PC-9 (cell line): ENCODE measurements around the gene CSNK1D. TPM values are rescaled to one million over a fixed set of nuclear protein-coding genes. Genes with fewer than 3 reads are reported as not detected.

Experiments used
- BruUV-seq: library from RNA; stranded (reverse); fragments of 400-500 nt; replicated peaks from 2 replicates; lab custom pipeline; 2021; lab: Mats Ljungman, UMichigan
- CTCF ChIA-PET: fragments of 300-600 bp; sonication (Branson Sonifier 250); formaldehyde crosslinking; loops from one replicate; lab custom pipeline; 2022; ENCODE audit warnings: antibody characterized with exemption; lab: Charles Lee
- POLR2A ChIA-PET: fragments of 300-600 bp; sonication (Branson Sonifier 250); formaldehyde crosslinking; loops from one replicate; lab custom pipeline; 2022; ENCODE audit warnings: antibody characterized with exemption; ENCODE audit not compliant: unreplicated experiment; lab: Charles Lee
- DNase-seq, 2 experiments: peaks; one replicate each; pipeline versions ENCODE4 v3.0.0 to v3.0.0-alpha.2; 2015 to 2022; ENCODE audit warnings: mixed read lengths in 1 of 2
- H2AFZ ChIP-seq: fragments of 200-600 bp; sonication (generic); 2 replicates; pipeline ENCODE4 v1.8.1; 2017; ENCODE audit warnings: antibody characterized with exemption
- H3F3A ChIP-seq: fragments of 200-600 bp; sonication (generic); 2 replicates; pipeline ENCODE4 v1.8.1; 2017; ENCODE audit warnings: antibody characterized with exemption, mild to moderate bottlenecking, low read depth; ENCODE audit not compliant: insufficient read depth
- H3K27ac ChIP-seq: fragments of 200-600 bp; sonication (generic); 2 replicates; pipeline ENCODE4 v1.6.1; 2016; ENCODE audit warnings: mixed run types
- H3K27me3 ChIP-seq: fragments of 200-600 bp; sonication (generic); 2 replicates; pipeline ENCODE4 v1.6.1; 2016; ENCODE audit warnings: low read depth, mixed run types; ENCODE audit not compliant: insufficient read depth
- H3K36me3 ChIP-seq: fragments of 200-600 bp; sonication (generic); 2 replicates; pipeline ENCODE4 v1.6.1; 2016; ENCODE audit warnings: low read depth, mixed run types
- H3K4me1 ChIP-seq: fragments of 200-600 bp; sonication (generic); replicated peaks from 2 replicates; pipeline ENCODE4 v1.6.1; 2016; ENCODE audit warnings: mixed run types; ENCODE audit not compliant: insufficient read depth
- H3K4me2 ChIP-seq: fragments of 200-600 bp; sonication (generic); 2 replicates; pipeline ENCODE4 v1.6.1; 2017; ENCODE audit warnings: mixed run types
- H3K4me3 ChIP-seq: fragments of 200-600 bp; sonication (generic); 2 replicates; pipeline ENCODE4 v1.6.1; 2016; ENCODE audit warnings: mixed run types
- H3K79me2 ChIP-seq: fragments of 200-600 bp; sonication (generic); 2 replicates; pipeline ENCODE4 v1.6.1; 2017; ENCODE audit warnings: low read depth, mixed run types
- H3K9me2 ChIP-seq: fragments of 200-600 bp; sonication (generic); 2 replicates; pipeline ENCODE4 v1.8.1; 2017; ENCODE audit warnings: mild to moderate bottlenecking; ENCODE audit not compliant: insufficient read depth
- H3K9me3 ChIP-seq: fragments of 200-600 bp; sonication (generic); 2 replicates; pipeline ENCODE4 v1.8.1; 2016; ENCODE audit warnings: low read depth; ENCODE audit not compliant: insufficient read depth
- H4K20me1 ChIP-seq: fragments of 200-600 bp; sonication (generic); 2 replicates; pipeline ENCODE4 v1.8.1; 2017; ENCODE audit not compliant: insufficient read depth
- CTCF ChIP-seq: fragments of 200-600 bp; sonication (generic); conservative IDR thresholded peaks from 2 replicates; pipeline ENCODE4 v1.6.1; 2017; ENCODE audit warnings: mixed run types, antibody characterized with exemption, mild to moderate bottlenecking, moderate library complexity
- EZH2 ChIP-seq: fragments of 200-600 bp; sonication (generic); IDR thresholded peaks from 2 replicates; pipeline ENCODE4 v1.8.0; 2017; ENCODE audit warnings: antibody characterized with exemption, low read depth
- intact Hi-C: fragments of 100-400 bp; cut with micrococcal nuclease; formaldehyde crosslinking; loops from one replicate; pipeline ENCODE4 v1.10.0; 2022; ENCODE audit not compliant: unreplicated experiment
- total RNA-seq: library from RNA; stranded (reverse); gene quantifications from 2 replicates; pipeline ENCODE4 v1.2.3, GENCODE V29; 2021

The CSNK1D gene
- total RNA-seq, 1 experiment from 2014 or later: 181 TPM

GRCh38 chr17:82319619-82320062 lies 46.1 kb upstream of the CSNK1D start:
- intact Hi-C loops: loop anchor here (2.0 kb wide), 1 partner anchor 75 kb away; no protein-coding TSS in a partner anchor
- BruUV-seq: no TSS peak
- Histone ChIP-seq H3K9me2 (no peaks in the 10 kb centered on the region), H3K4me3 (no peak overlapping the region), H3F3A (no peaks in the 10 kb centered on the region), H3K27ac (no peak overlapping the region), H4K20me1 (no peaks in the 10 kb centered on the region), H3K4me2 (no peak overlapping the region), H2AFZ (no peak overlapping the region), H3K36me3 (no peaks in the 10 kb centered on the region), H3K4me1 (no peaks in the 10 kb centered on the region), H3K27me3 (0 out of 2 replicates have a peak, but pooled peaks cover 6% of the 10 kb centered on the region), H3K9me3 (no peaks in the 10 kb centered on the region), H3K79me2 (no peaks in the 10 kb centered on the region)
- POLR2A ChIA-PET: no interaction called here
- no peak for DNase-seq
- CTCF ChIA-PET: no interaction called here
- TF ChIP-seq CTCF (no peak), EZH2 (no peak)

- no peak for TF ChIP-seq CTCF
- no peak for TF ChIP-seq EZH2
- no peak overlapping the region for H2AFZ ChIP-seq
- no peaks in the 10 kb centered on the region for H3F3A ChIP-seq
- H3K4me3 ChIP-seq: no peak overlapping the region
- DNase-seq: no peak
- no peaks in the 10 kb centered on the region for H3K79me2 ChIP-seq
- CTCF ChIA-PET: no interaction called here
- intact Hi-C loops: no loop called here
- H3K4me1 ChIP-seq: no peaks in the 10 kb centered on the region
- no peaks in the 10 kb centered on the region for H3K9me3 ChIP-seq
- POLR2A ChIA-PET: no interaction called here
- H3K4me2 ChIP-seq: no peak overlapping the region
- no peaks in the 10 kb centered on the region for H4K20me1 ChIP-seq
- no peaks in the 10 kb centered on the region for H3K36me3 ChIP-seq
- 0 out of 2 replicates have a peak, but pooled peaks cover 6% of the 10 kb centered on the region for H3K27me3 ChIP-seq
- BruUV-seq: no TSS peak
- H3K9me2 ChIP-seq: no peaks in the 10 kb centered on the region
- no peak overlapping the region for H3K27ac ChIP-seq
Measured at GRCh38 chr17:82318772-82319606, 45.5 kb upstream of the CSNK1D start.

- no peak overlapping the region for H3K4me2 ChIP-seq
- CTCF ChIA-PET: no interaction called here
- H3K27ac ChIP-seq: no peak overlapping the region
- DNase-seq: no peak
- H4K20me1 ChIP-seq: no peaks in the 10 kb centered on the region
- H2AFZ ChIP-seq: no peak overlapping the region
- H3K79me2 ChIP-seq: no peaks in the 10 kb centered on the region
- no peaks in the 10 kb centered on the region for H3K36me3 ChIP-seq
- no peaks in the 10 kb centered on the region for H3K9me3 ChIP-seq
- intact Hi-C loops: no loop called here
- H3K4me1 ChIP-seq: no peaks in the 10 kb centered on the region
- TF ChIP-seq CTCF (no peak), EZH2 (no peak)
- POLR2A ChIA-PET: no interaction called here
- no TSS peak for BruUV-seq
- no peaks in the 10 kb centered on the region for H3K9me2 ChIP-seq
- H3K4me3 ChIP-seq: no peak overlapping the region
- H3F3A ChIP-seq: no peaks in the 10 kb centered on the region
- 0 out of 2 replicates have a peak, but pooled peaks cover 6% of the 10 kb centered on the region for H3K27me3 ChIP-seq
Measured at GRCh38 chr17:82318169-82318498, 44.6 kb upstream of the CSNK1D start.
